Neutrophil (primary cell): ENCODE measurements around the gene FBXO24.
A peak's percentile ranks its signal among the peaks of the same experiment; 100 is the strongest.
"Not testable (repeated sequence)": the region's sequence is repeated elsewhere in the genome, so short reads cannot be mapped to it uniquely, and the experiment has no call there.

Source experiments
- H3K27ac ChIP-seq: fragments of 200-600 bp; sonication (generic); 2 replicates; pipeline ENCODE4 v1.5.1; 2016; ENCODE audit warnings: mild to moderate bottlenecking, moderate library complexity
- H3K27me3 ChIP-seq: fragments of 200-600 bp; sonication (generic); 2 replicates; pipeline ENCODE4 v1.6.0; 2016; ENCODE audit warnings: mild to moderate bottlenecking
- H3K36me3 ChIP-seq: fragments of 200-600 bp; sonication (generic); 2 replicates; pipeline ENCODE4 v1.5.1; 2017
- H3K4me1 ChIP-seq, 2 experiments: fragments of 200-600 bp in 1 of 2; sonication (generic) in 1 of 2; 1 replicate in 1 of 2; 2 replicates in 1 of 2; pipeline versions ENCODE4 v1.5.1 to v1.6.1; 2013 to 2016; ENCODE audit warnings: low read depth in 1 of 2, low read length in 1 of 2, mild to moderate bottlenecking in 1 of 2, moderate library complexity in 1 of 2; ENCODE audit not compliant: control insufficient read depth in 1 of 2, insufficient read depth in 1 of 2
- H3K4me3 ChIP-seq, 2 experiments: fragments of 200-600 bp in 1 of 2; sonication (generic) in 1 of 2; 1 replicate in 1 of 2; 2 replicates in 1 of 2; pipeline ENCODE4 v1.5.1; 2013 to 2016; ENCODE audit warnings: low read depth in 1 of 2, low read length in 1 of 2, mild to moderate bottlenecking in 1 of 2, moderate library complexity in 1 of 2
- H3K9me3 ChIP-seq: fragments of 200-600 bp; sonication (generic); 2 replicates; pipeline ENCODE4 v1.5.1; 2016
- CTCF ChIP-seq: fragments of 200-600 bp; sonication (generic); IDR thresholded peaks from 2 replicates; pipeline ENCODE4 v1.5.1; 2016; ENCODE audit warnings: antibody characterized with exemption

FBXO24 gene

GRCh38 chr7:100540073-100540723, 45.9 kb upstream of the FBXO24 start:
- Histone ChIP-seq H3K4me3 (peak overlapping the region; percentile 76 to 94), H3K27me3 (peaks cover 8% of the 10 kb centered on the region), H3K4me1 (peaks cover 13 to 20% of the 10 kb centered on the region in 2 experiments), H3K36me3 (no peaks in the 10 kb centered on the region), H3K27ac (no peak overlapping the region), H3K9me3 (no peaks in the 10 kb centered on the region)
- TF ChIP-seq CTCF = no peak

- H3K4me1 ChIP-seq = peaks cover 13 to 20% of the 10 kb centered on the region in 2 experiments
- not testable (repeated sequence) for H3K4me3 ChIP-seq, H3K9me3 ChIP-seq
Measured at GRCh38 chr7:100541309-100541708, 44.8 kb upstream of the FBXO24 start.

GRCh38 chr7:100543586-100543985, 42.5 kb upstream of the FBXO24 start:
- H3K9me3 ChIP-seq = no peaks in the 10 kb centered on the region
- peaks cover 10 to 14% of the 10 kb centered on the region in 2 experiments for H3K4me1 ChIP-seq
- TF ChIP-seq CTCF = no peak
- peaks cover 8% of the 10 kb centered on the region for H3K27me3 ChIP-seq
- no peak overlapping the region for H3K4me3 ChIP-seq
- no peak overlapping the region for H3K27ac ChIP-seq
- no peaks in the 10 kb centered on the region for H3K36me3 ChIP-seq

More at GRCh38 chr7:100541309-100541708, 44.8 kb upstream of the FBXO24 start:
- not testable (repeated sequence) for H3K27me3 ChIP-seq, H3K36me3 ChIP-seq, H3K27ac ChIP-seq

GRCh38 chr7:100544386-100544785, 41.7 kb upstream of the FBXO24 start:
- Histone ChIP-seq H3K27me3 (peaks cover 8% of the 10 kb centered on the region), H3K36me3 (no peaks in the 10 kb centered on the region), H3K4me1 (peaks cover 8 to 9% of the 10 kb centered on the region in 2 experiments), H3K9me3 (no peaks in the 10 kb centered on the region), H3K27ac (no peak overlapping the region), H3K4me3 (no peak overlapping the region)
- no peak for TF ChIP-seq CTCF

GRCh38 chr7:100544967-100545359, 41.2 kb upstream of the FBXO24 start:
- H3K4me3 ChIP-seq = no peak overlapping the region
- H3K36me3 ChIP-seq = no peaks in the 10 kb centered on the region
- TF ChIP-seq CTCF = no peak

GRCh38 chr7:100545360-100546128, 40.6 kb upstream of the FBXO24 start:
- Histone ChIP-seq H3K4me3 (no peak overlapping the region), H3K9me3 (no peaks in the 10 kb centered on the region), H3K36me3 (no peaks in the 10 kb centered on the region), H3K4me1 (peaks cover 9 to 10% of the 10 kb centered on the region in 2 experiments), H3K27me3 (peaks cover under 1% of the 10 kb centered on the region), H3K27ac (no peak overlapping the region)
- TF ChIP-seq CTCF = no peak

More at GRCh38 chr7:100544967-100545359, 41.2 kb upstream of the FBXO24 start:
- H3K4me1 ChIP-seq = peaks cover 6 to 7% of the 10 kb centered on the region in 2 experiments
- no peak overlapping the region for H3K27ac ChIP-seq
- peaks cover 6% of the 10 kb centered on the region for H3K27me3 ChIP-seq
- H3K9me3 ChIP-seq = no peaks in the 10 kb centered on the region
